OCI-M1 (cell line): ENCODE results near the gene ELMOD1.

Experiments
- DNase-seq: peaks from one replicate; lab custom pipeline; 2025; lab: John Stamatoyannopoulos, UW

Gene ELMOD1

GRCh38 chr11:107646783-107647182, 55.8 kb downstream of the ELMOD1 start:
- DNase-seq = no peak

- no peak for DNase-seq
These were observed 57.3 kb downstream of the ELMOD1 start for GRCh38 chr11:107648242-107648641.

GRCh38 chr11:107651672-107652071, 60.7 kb downstream of the ELMOD1 start:
- no peak for DNase-seq

- DNase-seq = no peak
These were observed 62.1 kb downstream of the ELMOD1 start for GRCh38 chr11:107653076-107653475.

- peak; percentile 57 for DNase-seq
These were observed 64.7 kb downstream of the ELMOD1 start for GRCh38 chr11:107655602-107656001.

- no peak for DNase-seq
These were observed 68.4 kb downstream of the ELMOD1 start for GRCh38 chr11:107659310-107659709.

- no peak for DNase-seq
These were observed 69.1 kb downstream of the ELMOD1 start for GRCh38 chr11:107660066-107660465.

GRCh38 chr11:107661656-107662055, 70.7 kb downstream of the ELMOD1 start:
- no peak for DNase-seq

GRCh38 chr11:107665018-107665417, 74.1 kb downstream of the ELMOD1 start:
- no peak for DNase-seq

- DNase-seq = no peak
These were observed 76.1 kb downstream of the ELMOD1 start for GRCh38 chr11:107666911-107667613.

GRCh38 chr11:107669191-107669740, 78.3 kb downstream of the ELMOD1 start:
- DNase-seq = no peak

- DNase-seq = no peak
These were observed 79.1 kb downstream of the ELMOD1 start for GRCh38 chr11:107669893-107670601.

- no peak for DNase-seq
These were observed 85.0 kb downstream of the ELMOD1 start for GRCh38 chr11:107675902-107676301.

GRCh38 chr11:107676336-107677057, 85.5 kb downstream of the ELMOD1 start:
- no peak for DNase-seq

- DNase-seq = no peak
These were observed 87.1 kb downstream of the ELMOD1 start for GRCh38 chr11:107677924-107678631.

GRCh38 chr11:107678632-107678971, 87.7 kb downstream of the ELMOD1 start:
- DNase-seq = no peak

GRCh38 chr11:107679255-107680024, 88.5 kb downstream of the ELMOD1 start:
- DNase-seq = no peak

GRCh38 chr11:107682171-107682570, 91.2 kb downstream of the ELMOD1 start:
- DNase-seq = no peak

GRCh38 chr11:107682572-107682971, 91.6 kb downstream of the ELMOD1 start:
- no peak for DNase-seq

GRCh38 chr11:107683061-107683460, 92.1 kb downstream of the ELMOD1 start:
- no peak for DNase-seq

- no peak for DNase-seq
These were observed 92.9 kb downstream of the ELMOD1 start for GRCh38 chr11:107683807-107684206.
